Prostate gland (tissue), 2 donors: ENCODE data around the gene CASP3. TPM values are rescaled to one million over a fixed set of nuclear protein-coding genes. Genes with fewer than 3 reads are reported as not detected.
"Not testable (repeated sequence)": the region's sequence is repeated elsewhere in the genome, so short reads cannot be mapped to it uniquely, and the experiment has no call there.

Experiments
- DNase-seq: peaks from one replicate; pipeline ENCODE4 v3.0.0-alpha.2; 2019; ENCODE audit warnings: low spot score
- H3K27ac ChIP-seq, 2 donors: fragments of 200-600 bp; sonication (generic); 2 replicates each; pipeline ENCODE4 v1.5.1; 2017 to 2019
- H3K27me3 ChIP-seq: fragments of 200-600 bp; sonication (generic); replicated peaks from 2 replicates; pipeline ENCODE4 v1.5.1; 2019; ENCODE audit not compliant: insufficient read depth
- H3K36me3 ChIP-seq, 2 donors: fragments of 200-600 bp; sonication (generic); 1 replicate in 1 of 2; 2 replicates in 1 of 2; pipeline versions ENCODE4 v1.5.1 to v1.8.1; 2017 to 2019
- H3K4me1 ChIP-seq: fragments of 200-600 bp; sonication (generic); replicated peaks from 2 replicates; pipeline ENCODE4 v1.5.1; 2019
- H3K4me3 ChIP-seq, 2 donors: fragments of 200-600 bp; sonication (generic); 2 replicates each; pipeline ENCODE4 v1.5.1; 2017 to 2019
- H3K9me3 ChIP-seq: fragments of 200-600 bp; sonication (generic); 2 replicates; pipeline ENCODE4 v1.5.1; 2017
- CTCF ChIP-seq, 4 experiments: fragments of 200-600 bp in 2 of 4; fragments of 450-650 bp in 2 of 4; sonication (generic) in 2 of 4; IDR thresholded peaks; 1 replicate in 3 of 4; 2 replicates in 1 of 4; pipeline ENCODE4 v1.5.1; 2016 to 2019; ENCODE audit warnings: antibody characterized with exemption in 4 of 4, mild to moderate bottlenecking in 2 of 4, moderate library complexity in 2 of 4
- POLR2A ChIP-seq: fragments of 450-650 bp; IDR thresholded peaks from one replicate; pipeline ENCODE4 v1.6.1; 2016; ENCODE audit warnings: antibody characterized with exemption, mild to moderate bottlenecking
- POLR2AphosphoS5 ChIP-seq: sonication (generic); formaldehyde crosslinking; IDR thresholded peaks from one replicate; pipeline ENCODE4 v1.6.1; 2017; ENCODE audit warnings: antibody characterized with exemption
- WGBS: methylation state at CpG from one replicate; pipeline ENCODE4 v1.1.5; 2018; 5-methylcytosine and 5-hydroxymethylcytosine counted together
- intact Hi-C: fragments of 100-400 bp; cut with DNase I; formaldehyde crosslinking; loops from one replicate; pipeline ENCODE4 v1.14.2; 2022
- total RNA-seq, 2 donors: library from RNA; depleted of rRNA; stranded (reverse); fragments of >200 nt; gene quantifications; one replicate each; pipeline ENCODE4 v1.1.0, GENCODE V29; 2016

CASP3 gene
- total RNA-seq, 2 donors from 2014 or later, result 13.3 to 13.8 TPM

GRCh38 chr4:184657144-184657543 lies 7.9 kb upstream of the CASP3 start:
- Histone ChIP-seq H3K9me3 (no peaks in the 10 kb centered on the region), H3K27me3 (no peaks in the 10 kb centered on the region), H3K36me3 (no peaks in the 10 kb centered on the region), H3K27ac (no peak overlapping the region), H3K4me3 (no peak overlapping the region), H3K4me1 (no peaks in the 10 kb centered on the region)
- DNase-seq, result no peak
- intact Hi-C loops, result no loop called here
- TF ChIP-seq CTCF (IDR thresholded peaks at IDR 0.05) (no peak), POLR2AphosphoS5 (no peak), POLR2A (no peak)
- 92% methylated on average over 3 of the region's 3 CpGs for WGBS

- Histone ChIP-seq H3K27ac (no peak overlapping the region), H3K27me3 (no peaks in the 10 kb centered on the region), H3K4me1 (no peaks in the 10 kb centered on the region), H3K36me3 (no peaks in the 10 kb centered on the region), H3K9me3 (no peaks in the 10 kb centered on the region), H3K4me3 (no peak overlapping the region)
- TF ChIP-seq POLR2AphosphoS5 (no peak), CTCF (IDR thresholded peaks at IDR 0.05) (no peak)
- no peak for DNase-seq
- intact Hi-C loops, result no loop called here
- 95% methylated on average over 8 of the region's 8 CpGs for WGBS
These were observed 6.9 kb upstream of the CASP3 start for GRCh38 chr4:184655889-184656869.

GRCh38 chr4:184653650-184654049 lies 4.4 kb upstream of the CASP3 start:
- H3K27ac ChIP-seq, result no peak overlapping the region
- TF ChIP-seq POLR2A (no peak), CTCF (IDR thresholded peaks at IDR 0.05) (no peak), POLR2AphosphoS5 (no peak)
- intact Hi-C loops, result no loop called here
- H3K4me1 ChIP-seq, result no peaks in the 10 kb centered on the region
- no peaks in the 10 kb centered on the region for H3K36me3 ChIP-seq
- WGBS, result 22% methylated on average over 2 of the region's 2 CpGs
- no peak overlapping the region for H3K4me3 ChIP-seq
- H3K27me3 ChIP-seq, result no peaks in the 10 kb centered on the region
- no peaks in the 10 kb centered on the region for H3K9me3 ChIP-seq
- no peak for DNase-seq

GRCh38 chr4:184652681-184653080 lies 3.4 kb upstream of the CASP3 start:
- H3K4me1 ChIP-seq, intact Hi-C loops, DNase-seq, H3K4me3 ChIP-seq, H3K36me3 ChIP-seq, H3K27me3 ChIP-seq, H3K27ac ChIP-seq, H3K9me3 ChIP-seq: not testable (repeated sequence)

GRCh38 chr4:184651899-184652298 lies 2.7 kb upstream of the CASP3 start:
- Histone ChIP-seq H3K9me3 (no peaks in the 10 kb centered on the region), H3K4me1 (peaks cover 12% of the 10 kb centered on the region), H3K27ac (no peak overlapping the region), H3K36me3 (no peaks in the 10 kb centered on the region), H3K4me3 (no peak overlapping the region), H3K27me3 (no peaks in the 10 kb centered on the region)
- intact Hi-C loops, result no loop called here
- WGBS, result 90% methylated on average over 8 of the region's 8 CpGs
- TF ChIP-seq CTCF (IDR thresholded peaks at IDR 0.05) (no peak), POLR2A (no peak), POLR2AphosphoS5 (no peak)
- DNase-seq, result no peak
